ENCODE measurements around the gene HTR3C.

The HTR3C gene

DNA sequence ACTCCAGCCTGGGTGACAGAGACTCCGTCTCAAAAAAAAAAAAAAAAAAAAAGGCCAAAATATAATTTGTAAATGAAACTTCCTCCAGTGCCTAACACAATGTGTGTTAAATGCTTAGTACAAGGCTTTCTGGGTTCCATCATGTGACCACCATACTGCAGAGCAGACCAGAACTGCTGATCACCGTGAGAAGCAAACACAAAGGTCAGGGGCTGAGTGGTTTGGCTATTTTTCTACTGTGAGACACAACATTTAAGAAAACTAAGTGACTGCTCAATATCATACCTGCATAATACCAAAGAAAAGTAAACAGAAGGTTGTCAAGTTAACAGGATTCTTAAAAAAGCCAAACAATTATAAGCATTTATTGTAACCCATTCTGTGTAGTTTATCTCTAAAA, 48.4 kb upstream of the HTR3C start:
- H3K4me3 ChIP-seq (ENCODE audit: low read depth, low read length), result no peak overlapping the region

More for the DNA sequence above, 48.4 kb upstream of the HTR3C start:
- CTCF ChIA-PET, result interaction anchor here (1.6 kb wide), 1 partner anchor 11 kb away, joined by 4 read pairs; no protein-coding TSS in a partner anchor
- H3K9me3 ChIP-seq (ENCODE audit: control insufficient read depth, insufficient read depth, low read depth, low read length), result no peaks in the 10 kb centered on the region
- peaks cover 3 to 21% of the 10 kb centered on the region in 2 experiments; a peak in 2 of 3 replicates for H3K36me3 ChIP-seq (ENCODE audit: control insufficient read depth in 2 of 2, insufficient read depth in 1 of 2, low read length in 2 of 2)
- TF ChIP-seq ZNF558 (tag by site-specific recombination; IDR thresholded peaks at IDR 0.05) (no peak), ZNF621 (tag by site-specific recombination; IDR thresholded peaks at IDR 0.05) (no peak), ZNF785 (tag by site-specific recombination; IDR thresholded peaks at IDR 0.05) (no peak), OSR2 (tag by site-specific recombination; IDR thresholded peaks at IDR 0.05) (no peak), ZBTB48 (tag by site-specific recombination; IDR thresholded peaks at IDR 0.05) (no peak), KLF7 (tag by site-specific recombination; IDR thresholded peaks at IDR 0.05; ENCODE audit: borderline replicate concordance) (no peak), ZNF266 (tag by site-specific recombination; IDR thresholded peaks at IDR 0.05; ENCODE audit: low read depth) (no peak), ZNF426 (tag by site-specific recombination; IDR thresholded peaks at IDR 0.05) (no peak), ZNF677 (tag by site-specific recombination; IDR thresholded peaks at IDR 0.05) (no peak), ZBTB26 (tag by site-specific recombination; optimal IDR thresholded peaks at IDR 0.05) (no peak), ZNF26 (tag by site-specific recombination; IDR thresholded peaks at IDR 0.05) (no peak), BCL6B (tag by site-specific recombination; IDR thresholded peaks at IDR 0.05) (no peak), ZNF133 (tag by site-specific recombination; IDR thresholded peaks at IDR 0.05) (no peak), ZNF140 (tag by site-specific recombination; IDR thresholded peaks at IDR 0.05) (no peak), ZNF157 (tag by site-specific recombination; IDR thresholded peaks at IDR 0.05) (no peak)
- TF ChIP-seq, protein P1, sequence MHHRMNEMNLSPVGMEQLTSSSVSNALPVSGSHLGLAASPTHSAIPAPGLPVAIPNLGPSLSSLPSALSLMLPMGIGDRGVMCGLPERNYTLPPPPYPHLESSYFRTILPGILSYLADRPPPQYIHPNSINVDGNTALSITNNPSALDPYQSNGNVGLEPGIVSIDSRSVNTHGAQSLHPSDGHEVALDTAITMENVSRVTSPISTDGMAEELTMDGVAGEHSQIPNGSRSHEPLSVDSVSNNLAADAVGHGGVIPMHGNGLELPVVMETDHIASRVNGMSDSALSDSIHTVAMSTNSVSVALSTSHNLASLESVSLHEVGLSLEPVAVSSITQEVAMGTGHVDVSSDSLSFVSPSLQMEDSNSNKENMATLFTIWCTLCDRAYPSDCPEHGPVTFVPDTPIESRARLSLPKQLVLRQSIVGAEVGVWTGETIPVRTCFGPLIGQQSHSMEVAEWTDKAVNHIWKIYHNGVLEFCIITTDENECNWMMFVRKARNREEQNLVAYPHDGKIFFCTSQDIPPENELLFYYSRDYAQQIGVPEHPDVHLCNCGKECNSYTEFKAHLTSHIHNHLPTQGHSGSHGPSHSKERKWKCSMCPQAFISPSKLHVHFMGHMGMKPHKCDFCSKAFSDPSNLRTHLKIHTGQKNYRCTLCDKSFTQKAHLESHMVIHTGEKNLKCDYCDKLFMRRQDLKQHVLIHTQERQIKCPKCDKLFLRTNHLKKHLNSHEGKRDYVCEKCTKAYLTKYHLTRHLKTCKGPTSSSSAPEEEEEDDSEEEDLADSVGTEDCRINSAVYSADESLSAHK (tag by site-specific recombination; IDR thresholded peaks at IDR 0.05), result no peak
- TF ChIP-seq, protein P2, sequence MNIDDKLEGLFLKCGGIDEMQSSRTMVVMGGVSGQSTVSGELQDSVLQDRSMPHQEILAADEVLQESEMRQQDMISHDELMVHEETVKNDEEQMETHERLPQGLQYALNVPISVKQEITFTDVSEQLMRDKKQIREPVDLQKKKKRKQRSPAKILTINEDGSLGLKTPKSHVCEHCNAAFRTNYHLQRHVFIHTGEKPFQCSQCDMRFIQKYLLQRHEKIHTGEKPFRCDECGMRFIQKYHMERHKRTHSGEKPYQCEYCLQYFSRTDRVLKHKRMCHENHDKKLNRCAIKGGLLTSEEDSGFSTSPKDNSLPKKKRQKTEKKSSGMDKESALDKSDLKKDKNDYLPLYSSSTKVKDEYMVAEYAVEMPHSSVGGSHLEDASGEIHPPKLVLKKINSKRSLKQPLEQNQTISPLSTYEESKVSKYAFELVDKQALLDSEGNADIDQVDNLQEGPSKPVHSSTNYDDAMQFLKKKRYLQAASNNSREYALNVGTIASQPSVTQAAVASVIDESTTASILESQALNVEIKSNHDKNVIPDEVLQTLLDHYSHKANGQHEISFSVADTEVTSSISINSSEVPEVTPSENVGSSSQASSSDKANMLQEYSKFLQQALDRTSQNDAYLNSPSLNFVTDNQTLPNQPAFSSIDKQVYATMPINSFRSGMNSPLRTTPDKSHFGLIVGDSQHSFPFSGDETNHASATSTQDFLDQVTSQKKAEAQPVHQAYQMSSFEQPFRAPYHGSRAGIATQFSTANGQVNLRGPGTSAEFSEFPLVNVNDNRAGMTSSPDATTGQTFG (tag by site-specific recombination; IDR thresholded peaks at IDR 0.05; ENCODE audit: borderline replicate concordance), result no peak
- TF ChIP-seq, protein P3, sequence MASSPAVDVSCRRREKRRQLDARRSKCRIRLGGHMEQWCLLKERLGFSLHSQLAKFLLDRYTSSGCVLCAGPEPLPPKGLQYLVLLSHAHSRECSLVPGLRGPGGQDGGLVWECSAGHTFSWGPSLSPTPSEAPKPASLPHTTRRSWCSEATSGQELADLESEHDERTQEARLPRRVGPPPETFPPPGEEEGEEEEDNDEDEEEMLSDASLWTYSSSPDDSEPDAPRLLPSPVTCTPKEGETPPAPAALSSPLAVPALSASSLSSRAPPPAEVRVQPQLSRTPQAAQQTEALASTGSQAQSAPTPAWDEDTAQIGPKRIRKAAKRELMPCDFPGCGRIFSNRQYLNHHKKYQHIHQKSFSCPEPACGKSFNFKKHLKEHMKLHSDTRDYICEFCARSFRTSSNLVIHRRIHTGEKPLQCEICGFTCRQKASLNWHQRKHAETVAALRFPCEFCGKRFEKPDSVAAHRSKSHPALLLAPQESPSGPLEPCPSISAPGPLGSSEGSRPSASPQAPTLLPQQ (tag by site-specific recombination; IDR thresholded peaks at IDR 0.05), result no peak
- TF ChIP-seq, protein P4, sequence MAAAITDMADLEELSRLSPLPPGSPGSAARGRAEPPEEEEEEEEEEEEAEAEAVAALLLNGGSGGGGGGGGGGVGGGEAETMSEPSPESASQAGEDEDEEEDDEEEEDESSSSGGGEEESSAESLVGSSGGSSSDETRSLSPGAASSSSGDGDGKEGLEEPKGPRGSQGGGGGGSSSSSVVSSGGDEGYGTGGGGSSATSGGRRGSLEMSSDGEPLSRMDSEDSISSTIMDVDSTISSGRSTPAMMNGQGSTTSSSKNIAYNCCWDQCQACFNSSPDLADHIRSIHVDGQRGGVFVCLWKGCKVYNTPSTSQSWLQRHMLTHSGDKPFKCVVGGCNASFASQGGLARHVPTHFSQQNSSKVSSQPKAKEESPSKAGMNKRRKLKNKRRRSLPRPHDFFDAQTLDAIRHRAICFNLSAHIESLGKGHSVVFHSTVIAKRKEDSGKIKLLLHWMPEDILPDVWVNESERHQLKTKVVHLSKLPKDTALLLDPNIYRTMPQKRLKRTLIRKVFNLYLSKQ (tag by site-specific recombination; IDR thresholded peaks at IDR 0.05; ENCODE audit: borderline replicate concordance), result no peak
- H3K27ac ChIP-seq (ENCODE audit: extremely low read depth, low read depth, low read length), result no peak overlapping the region
- POLR2A ChIA-PET, result no interaction called here
- peaks cover 3% of the 10 kb centered on the region; the same call in 1 of the 2 replicates for H3K4me1 ChIP-seq (ENCODE audit: control insufficient read depth, insufficient read depth, low read length)

Measured in HEK293 (cell line).